Prostate gland (tissue), 2 donors: ENCODE results near the gene SHC3. TPM values are rescaled to one million over a fixed set of nuclear protein-coding genes. Genes with fewer than 3 reads are reported as not detected.

Experiments
- DNase-seq: peaks from one replicate; pipeline ENCODE4 v3.0.0-alpha.2; 2019; ENCODE audit warnings: low spot score
- H3K27ac ChIP-seq, 2 donors: fragments of 200-600 bp; sonication (generic); 2 replicates each; pipeline ENCODE4 v1.5.1; 2017 to 2019
- H3K27me3 ChIP-seq: fragments of 200-600 bp; sonication (generic); replicated peaks from 2 replicates; pipeline ENCODE4 v1.5.1; 2019; ENCODE audit not compliant: insufficient read depth
- H3K36me3 ChIP-seq, 2 donors: fragments of 200-600 bp; sonication (generic); 1 replicate in 1 of 2; 2 replicates in 1 of 2; pipeline versions ENCODE4 v1.5.1 to v1.8.1; 2017 to 2019
- H3K4me1 ChIP-seq: fragments of 200-600 bp; sonication (generic); replicated peaks from 2 replicates; pipeline ENCODE4 v1.5.1; 2019
- H3K4me3 ChIP-seq, 2 donors: fragments of 200-600 bp; sonication (generic); 2 replicates each; pipeline ENCODE4 v1.5.1; 2017 to 2019
- H3K9me3 ChIP-seq: fragments of 200-600 bp; sonication (generic); 2 replicates; pipeline ENCODE4 v1.5.1; 2017
- POLR2A ChIP-seq: fragments of 450-650 bp; IDR thresholded peaks from one replicate; pipeline ENCODE4 v1.6.1; 2016; ENCODE audit warnings: antibody characterized with exemption, mild to moderate bottlenecking
- POLR2AphosphoS5 ChIP-seq: sonication (generic); formaldehyde crosslinking; IDR thresholded peaks from one replicate; pipeline ENCODE4 v1.6.1; 2017; ENCODE audit warnings: antibody characterized with exemption
- WGBS: methylation state at CpG from one replicate; pipeline ENCODE4 v1.1.5; 2018; 5-methylcytosine and 5-hydroxymethylcytosine counted together
- intact Hi-C: fragments of 100-400 bp; cut with DNase I; formaldehyde crosslinking; loops from one replicate; pipeline ENCODE4 v1.14.2; 2022
- total RNA-seq, 2 donors: library from RNA; depleted of rRNA; stranded (reverse); fragments of >200 nt; gene quantifications; one replicate each; pipeline ENCODE4 v1.1.0, GENCODE V29; 2016
- TF ChIP-seq, protein P1 (sequence below), 4 experiments: fragments of 200-600 bp in 2 of 4; fragments of 450-650 bp in 2 of 4; sonication (generic) in 2 of 4; IDR thresholded peaks; 1 replicate in 3 of 4; 2 replicates in 1 of 4; pipeline ENCODE4 v1.5.1; 2016 to 2019; ENCODE audit warnings: antibody characterized with exemption in 4 of 4, mild to moderate bottlenecking in 2 of 4, moderate library complexity in 2 of 4

Gene SHC3
- total RNA-seq, 2 donors from 2014 or later, result 0.34 to 0.59 TPM

DNA sequence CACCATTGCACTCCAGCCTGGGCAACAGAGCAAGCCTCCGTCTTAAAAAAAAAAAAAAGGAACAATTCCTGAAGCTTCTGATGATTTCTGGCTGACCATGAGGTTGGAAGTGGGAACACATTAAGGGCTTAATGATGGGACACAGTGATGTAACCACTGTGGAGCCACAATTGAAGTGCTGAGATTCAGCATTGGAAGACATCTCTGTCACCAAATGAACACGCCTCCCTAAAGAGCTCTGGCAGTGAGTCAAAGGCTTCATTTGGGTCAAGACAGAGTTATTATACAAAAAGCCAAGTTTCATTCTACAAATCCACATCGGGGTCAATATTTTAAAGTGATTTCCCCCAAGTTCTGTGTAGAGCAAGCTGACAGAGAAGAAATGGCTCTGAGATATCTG, 191.8 kb downstream of the SHC3 start:
- TF ChIP-seq, protein P1, sequence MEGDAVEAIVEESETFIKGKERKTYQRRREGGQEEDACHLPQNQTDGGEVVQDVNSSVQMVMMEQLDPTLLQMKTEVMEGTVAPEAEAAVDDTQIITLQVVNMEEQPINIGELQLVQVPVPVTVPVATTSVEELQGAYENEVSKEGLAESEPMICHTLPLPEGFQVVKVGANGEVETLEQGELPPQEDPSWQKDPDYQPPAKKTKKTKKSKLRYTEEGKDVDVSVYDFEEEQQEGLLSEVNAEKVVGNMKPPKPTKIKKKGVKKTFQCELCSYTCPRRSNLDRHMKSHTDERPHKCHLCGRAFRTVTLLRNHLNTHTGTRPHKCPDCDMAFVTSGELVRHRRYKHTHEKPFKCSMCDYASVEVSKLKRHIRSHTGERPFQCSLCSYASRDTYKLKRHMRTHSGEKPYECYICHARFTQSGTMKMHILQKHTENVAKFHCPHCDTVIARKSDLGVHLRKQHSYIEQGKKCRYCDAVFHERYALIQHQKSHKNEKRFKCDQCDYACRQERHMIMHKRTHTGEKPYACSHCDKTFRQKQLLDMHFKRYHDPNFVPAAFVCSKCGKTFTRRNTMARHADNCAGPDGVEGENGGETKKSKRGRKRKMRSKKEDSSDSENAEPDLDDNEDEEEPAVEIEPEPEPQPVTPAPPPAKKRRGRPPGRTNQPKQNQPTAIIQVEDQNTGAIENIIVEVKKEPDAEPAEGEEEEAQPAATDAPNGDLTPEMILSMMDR (IDR thresholded peaks at IDR 0.05), result no peak
- TF ChIP-seq POLR2A, result no peak
- no peak for TF ChIP-seq POLR2AphosphoS5
- intact Hi-C loops, result no loop called here
- Histone ChIP-seq H3K27ac (no peak overlapping the region), H3K4me3 (no peak overlapping the region), H3K36me3 (no peaks in the 10 kb centered on the region), H3K9me3 (no peaks in the 10 kb centered on the region), H3K27me3 (no peaks in the 10 kb centered on the region), H3K4me1 (no peaks in the 10 kb centered on the region)
- 81% methylated on average over 3 of the region's 3 CpGs for WGBS
- DNase-seq, result no peak

GRCh38 chr9:88985616-88986015, 193.0 kb downstream of the SHC3 start:
- TF ChIP-seq POLR2A (no peak), POLR2AphosphoS5 (no peak)
- TF ChIP-seq, protein P1 (IDR thresholded peaks at IDR 0.05), result no peak
- H3K36me3 ChIP-seq, result no peaks in the 10 kb centered on the region
- H3K4me1 ChIP-seq, result no peaks in the 10 kb centered on the region
- WGBS, result 84% methylated on average over 2 of the region's 2 CpGs
- no peak overlapping the region for H3K27ac ChIP-seq
- no peaks in the 10 kb centered on the region for H3K27me3 ChIP-seq
- H3K9me3 ChIP-seq, result no peaks in the 10 kb centered on the region
- DNase-seq, result no peak
- intact Hi-C loops, result no loop called here
- no peak overlapping the region for H3K4me3 ChIP-seq

DNA sequence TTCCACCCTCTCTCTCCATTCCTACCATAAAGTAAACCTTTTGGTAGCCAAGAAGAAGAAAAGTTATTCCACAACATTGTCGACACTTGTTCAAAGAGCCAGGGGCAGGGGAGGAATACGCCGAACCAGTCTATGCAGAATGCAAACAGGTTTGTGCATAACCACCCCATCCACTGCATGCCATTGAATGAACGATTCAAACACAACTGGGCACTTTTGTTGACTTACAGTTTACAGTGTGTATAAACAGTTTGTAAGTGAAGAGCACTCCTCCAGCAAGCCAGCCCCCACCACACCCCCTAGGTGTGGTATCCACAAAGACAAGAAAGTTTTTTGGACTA, 194.1 kb downstream of the SHC3 start:
- Histone ChIP-seq H3K36me3 (no peaks in the 10 kb centered on the region), H3K4me3 (no peak overlapping the region), H3K27ac (no peak overlapping the region), H3K9me3 (no peaks in the 10 kb centered on the region), H3K27me3 (no peaks in the 10 kb centered on the region), H3K4me1 (no peaks in the 10 kb centered on the region)
- intact Hi-C loops, result no loop called here
- peak; percentile 74 for DNase-seq
- 42% methylated on average over 4 of the region's 4 CpGs for WGBS
- no peak for TF ChIP-seq POLR2A
- TF ChIP-seq, protein P1 (IDR thresholded peaks at IDR 0.05), result no peak
- TF ChIP-seq POLR2AphosphoS5, result peak; percentile 85

- intact Hi-C loops, result no loop called here
- TF ChIP-seq POLR2AphosphoS5 (no peak), POLR2A (no peak)
- TF ChIP-seq, protein P1 (IDR thresholded peaks at IDR 0.05), result no peak
- 44% methylated on average over 2 of the region's 2 CpGs for WGBS
- Histone ChIP-seq H3K36me3 (no peaks in the 10 kb centered on the region), H3K27ac (no peak overlapping the region), H3K9me3 (no peaks in the 10 kb centered on the region), H3K27me3 (no peaks in the 10 kb centered on the region), H3K4me3 (no peak overlapping the region), H3K4me1 (no peaks in the 10 kb centered on the region)
- no peak for DNase-seq
These were observed 194.6 kb downstream of the SHC3 start for GRCh38 chr9:88983865-88984542.

DNA sequence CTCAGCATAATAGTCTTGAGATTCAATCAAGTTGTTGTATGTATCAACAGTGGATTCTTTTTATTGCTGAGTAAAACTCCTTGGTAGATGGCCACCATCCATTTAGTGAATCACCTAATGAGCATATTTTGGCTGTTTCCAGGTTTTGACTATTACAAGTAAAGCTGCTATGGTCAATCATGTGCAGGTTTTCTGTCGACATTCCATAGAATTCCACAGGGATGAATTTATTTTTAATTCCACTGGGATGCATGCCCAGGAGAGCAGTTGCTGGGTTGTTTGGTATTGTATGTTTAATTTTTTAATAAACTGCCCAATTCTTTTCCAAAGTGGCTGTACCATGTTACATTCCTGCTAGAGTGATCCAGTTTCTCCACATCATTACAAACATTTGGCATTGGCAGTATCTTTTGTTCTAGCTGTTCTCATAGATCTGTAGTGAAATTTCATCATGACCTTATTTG, 197.8 kb downstream of the SHC3 start:
- 42% methylated on average over 1 of the region's 1 CpG for WGBS
- intact Hi-C loops, result no loop called here

More for the DNA sequence above, 197.8 kb downstream of the SHC3 start:
- no peaks in the 10 kb centered on the region for H3K4me1 ChIP-seq
- no peak overlapping the region for H3K27ac ChIP-seq
- no peaks in the 10 kb centered on the region for H3K9me3 ChIP-seq
- H3K4me3 ChIP-seq, result no peak overlapping the region
- TF ChIP-seq POLR2A, result no peak
- TF ChIP-seq, protein P1 (IDR thresholded peaks at IDR 0.05), result no peak
- no peak for TF ChIP-seq POLR2AphosphoS5
- DNase-seq, result no peak
- H3K27me3 ChIP-seq, result no peaks in the 10 kb centered on the region
- no peaks in the 10 kb centered on the region for H3K36me3 ChIP-seq
